Tibial nerve (tissue), 4 donors: ENCODE data around the gene FLYWCH1. TPM values are rescaled to one million over a fixed set of nuclear protein-coding genes. Genes with fewer than 3 reads are reported as not detected.

Experiments used
- DNase-seq, 2 donors: peaks; one replicate each; pipeline ENCODE4 v3.0.0-alpha.2; 2019; ENCODE audit warnings: low spot score in 2 of 2
- H3K27ac ChIP-seq, 4 donors: fragments of 200-600 bp; sonication (generic) in 3 of 4; one replicate each; pipeline ENCODE4 v1.5.1; 2017 to 2019; ENCODE audit warnings: mild to moderate bottlenecking in 1 of 4
- H3K27me3 ChIP-seq, 2 donors: fragments of 200-600 bp; sonication (generic) in 1 of 2; one replicate each; pipeline versions ENCODE4 v1.5.1 to v1.6.0; 2017 to 2019
- H3K36me3 ChIP-seq, 3 donors: fragments of 200-600 bp; sonication (generic); one replicate each; pipeline ENCODE4 v1.5.1; 2018 to 2019
- H3K4me1 ChIP-seq, 4 donors: fragments of 200-600 bp; sonication (generic) in 3 of 4; one replicate each; pipeline ENCODE4 v1.5.1; 2017 to 2019
- H3K4me3 ChIP-seq, 4 donors: fragments of 200-600 bp; sonication (generic) in 3 of 4; one replicate each; pipeline ENCODE4 v1.5.1; 2017 to 2019; ENCODE audit warnings: mild to moderate bottlenecking in 1 of 4, moderate library complexity in 1 of 4
- H3K9me3 ChIP-seq, 4 donors: fragments of 200-600 bp; sonication (generic) in 3 of 4; one replicate each; pipeline ENCODE4 v1.5.1; 2017 to 2019
- CTCF ChIP-seq, 5 experiments: fragments of 200-600 bp in 3 of 5; fragments of 450-650 bp in 2 of 5; sonication (generic) in 3 of 5; IDR thresholded peaks; one replicate each; pipeline ENCODE4 v1.5.1; 2016 to 2019; ENCODE audit warnings: antibody characterized with exemption in 5 of 5, mild to moderate bottlenecking in 3 of 5, moderate library complexity in 2 of 5
- EP300 ChIP-seq, 2 donors: sonication (generic); formaldehyde crosslinking; IDR thresholded peaks; one replicate each; pipeline ENCODE4 v1.6.1; 2017; ENCODE audit warnings: antibody characterized with exemption in 2 of 2, mild to moderate bottlenecking in 1 of 2
- POLR2A ChIP-seq, 2 donors: fragments of 450-650 bp; IDR thresholded peaks; one replicate each; pipeline ENCODE4 v1.6.1; 2017; ENCODE audit warnings: antibody characterized with exemption in 2 of 2, mild to moderate bottlenecking in 2 of 2, moderate library complexity in 2 of 2
- WGBS, 2 donors: methylation state at CpG; one replicate each; pipeline ENCODE4 v1.1.5; 2018; 5-methylcytosine and 5-hydroxymethylcytosine counted together
- total RNA-seq, 4 donors: library from RNA; depleted of rRNA; stranded (reverse); fragments of >200 nt; gene quantifications; one replicate each; pipeline ENCODE4 v1.1.0, GENCODE V29; 2016

FLYWCH1 gene
- total RNA-seq, 4 donors from 2014 or later = 65.1 to 74.9 (median 68.7) TPM

- DNase-seq = no peak
- 84 to 90% methylated on average over 12 of the region's 13 CpGs for WGBS, 2 donors
Observed at GRCh38 chr16:2899564-2900072, 12.1 kb upstream of the FLYWCH1 start.

GRCh38 chr16:2900526-2901075, 11.1 kb upstream of the FLYWCH1 start:
- Histone ChIP-seq H3K4me3 (no peak overlapping the region), H3K27me3 (no peaks in the 10 kb centered on the region), H3K27ac (no peak overlapping the region), H3K36me3 (peaks cover 0 to 57% (median 0%) of the 10 kb centered on the region in 3 donors), H3K9me3 (no peaks in the 10 kb centered on the region), H3K4me1 (peaks cover 0 to 9% (median 4%) of the 10 kb centered on the region in 4 donors)
- 88 to 91% methylated on average over 15 of the region's 15 CpGs for WGBS, 2 donors
- DNase-seq = no peak
- TF ChIP-seq POLR2A (IDR thresholded peaks at IDR 0.05) (no peak), CTCF (IDR thresholded peaks at IDR 0.05) (no peak), EP300 (IDR thresholded peaks at IDR 0.05) (no peak)

More at GRCh38 chr16:2899564-2900072, 12.1 kb upstream of the FLYWCH1 start:
- H3K27ac ChIP-seq = no peak overlapping the region
- no peak overlapping the region for H3K4me3 ChIP-seq
- peaks cover 0 to 9% (median 4%) of the 10 kb centered on the region in 4 donors for H3K4me1 ChIP-seq
- no peak for TF ChIP-seq CTCF (IDR thresholded peaks at IDR 0.05)
- no peak for TF ChIP-seq POLR2A (IDR thresholded peaks at IDR 0.05)
- no peak for TF ChIP-seq EP300 (IDR thresholded peaks at IDR 0.05)
- H3K36me3 ChIP-seq = peaks cover 0 to 60% (median 0%) of the 10 kb centered on the region in 3 donors
- no peaks in the 10 kb centered on the region for H3K27me3 ChIP-seq
- no peaks in the 10 kb centered on the region for H3K9me3 ChIP-seq

- peaks cover 0 to 38% (median 0%) of the 10 kb centered on the region in 3 donors for H3K36me3 ChIP-seq
- DNase-seq = no peak
- H3K4me1 ChIP-seq = peaks cover 0 to 26% (median 5%) of the 10 kb centered on the region in 4 donors
- H3K4me3 ChIP-seq = no peak overlapping the region
- WGBS, 2 donors = 92 to 94% methylated on average over 9 of the region's 9 CpGs
- TF ChIP-seq EP300 (IDR thresholded peaks at IDR 0.05) (no peak), POLR2A (IDR thresholded peaks at IDR 0.05) (no peak), CTCF (IDR thresholded peaks at IDR 0.05) (no peak)
- no peak overlapping the region for H3K27ac ChIP-seq
- H3K27me3 ChIP-seq = no peaks in the 10 kb centered on the region
- H3K9me3 ChIP-seq = no peaks in the 10 kb centered on the region
Observed at GRCh38 chr16:2902337-2903130, 9.2 kb upstream of the FLYWCH1 start.

- peak in 1 of 2 donors; percentile 41 for TF ChIP-seq POLR2A (IDR thresholded peaks at IDR 0.05)
- TF ChIP-seq EP300 (IDR thresholded peaks at IDR 0.05) = peak in 1 of 2 donors; percentile 76
- TF ChIP-seq CTCF (IDR thresholded peaks at IDR 0.05) = peak; percentile 93 to 98 (median 93)
- WGBS, 2 donors = 1 to 3% methylated on average over 37 to 52 of the region's 62 CpGs
- peak; percentile 63 to 70 for DNase-seq
- H3K36me3 ChIP-seq = peaks cover 0 to 20% (median 0%) of the 10 kb centered on the region in 3 donors
- peak overlapping the region; percentile 70 to 96 (median 90) for H3K27ac ChIP-seq
- H3K9me3 ChIP-seq = no peaks in the 10 kb centered on the region
- H3K27me3 ChIP-seq = no peaks in the 10 kb centered on the region
- peak overlapping the region; percentile 53 to 89 (median 67) for H3K4me3 ChIP-seq
- H3K4me1 ChIP-seq = peaks cover 0 to 26% (median 5%) of the 10 kb centered on the region in 4 donors
Observed at GRCh38 chr16:2904100-2904921, 7.4 kb upstream of the FLYWCH1 start.
